Thoracic aorta (tissue), 2 donors: ENCODE measurements around the gene AK8. TPM values are rescaled to one million over a fixed set of nuclear protein-coding genes. Genes with fewer than 3 reads are reported as not detected.

ENCODE experiments used
- ATAC-seq: fragments of 150-250 bp; one replicate; pipeline ENCODE4 v1.8.0; 2017; ENCODE audit warnings: low read depth; ENCODE audit not compliant: insufficient number of reproducible peaks, low FRiP score
- DNase-seq: peaks from one replicate; pipeline ENCODE4 v3.0.0-alpha.2; 2020; ENCODE audit warnings: low spot score
- H3K27ac ChIP-seq, 2 donors: fragments of 200-600 bp; sonication (generic); 1 replicate in 1 of 2; 2 replicates in 1 of 2; pipeline ENCODE4 v1.5.1; 2016; ENCODE audit warnings: mild to moderate bottlenecking in 2 of 2, moderate library complexity in 2 of 2
- H3K27me3 ChIP-seq: fragments of 200-600 bp; sonication (generic); replicated peaks from 2 replicates; pipeline ENCODE4 v1.6.0; 2016; ENCODE audit warnings: mild to moderate bottlenecking; ENCODE audit not compliant: insufficient read depth
- H3K36me3 ChIP-seq: fragments of 200-600 bp; sonication (generic); one replicate; pipeline ENCODE4 v1.5.1; 2016
- H3K4me1 ChIP-seq, 2 donors: fragments of 200-600 bp; sonication (generic); 1 replicate in 1 of 2; 2 replicates in 1 of 2; pipeline versions ENCODE4 v1.5.1 to v1.6.0; 2016; ENCODE audit warnings: low read depth in 2 of 2, mild to moderate bottlenecking in 1 of 2; ENCODE audit not compliant: control insufficient read depth in 1 of 2
- H3K4me3 ChIP-seq: fragments of 200-600 bp; sonication (generic); 2 replicates; pipeline ENCODE4 v1.5.1; 2016; ENCODE audit warnings: mild to moderate bottlenecking
- H3K9me3 ChIP-seq: fragments of 200-600 bp; sonication (generic); 2 replicates; pipeline ENCODE4 v1.5.1; 2016
- total RNA-seq, 2 donors: library from RNA; depleted of rRNA; stranded (reverse); fragments of >200 nt; gene quantifications; one replicate each; pipeline versions ENCODE4 v1.1.0 to v1.2.3, GENCODE V29; 2016
- TF ChIP-seq, protein P1 (sequence below): fragments of 200-600 bp; sonication (generic); IDR thresholded peaks from one replicate; pipeline ENCODE4 v1.5.1; 2019; ENCODE audit warnings: antibody characterized with exemption

AK8 gene
- total RNA-seq, 2 donors from 2014 or later, result 0.42 to 0.54 TPM

DNA sequence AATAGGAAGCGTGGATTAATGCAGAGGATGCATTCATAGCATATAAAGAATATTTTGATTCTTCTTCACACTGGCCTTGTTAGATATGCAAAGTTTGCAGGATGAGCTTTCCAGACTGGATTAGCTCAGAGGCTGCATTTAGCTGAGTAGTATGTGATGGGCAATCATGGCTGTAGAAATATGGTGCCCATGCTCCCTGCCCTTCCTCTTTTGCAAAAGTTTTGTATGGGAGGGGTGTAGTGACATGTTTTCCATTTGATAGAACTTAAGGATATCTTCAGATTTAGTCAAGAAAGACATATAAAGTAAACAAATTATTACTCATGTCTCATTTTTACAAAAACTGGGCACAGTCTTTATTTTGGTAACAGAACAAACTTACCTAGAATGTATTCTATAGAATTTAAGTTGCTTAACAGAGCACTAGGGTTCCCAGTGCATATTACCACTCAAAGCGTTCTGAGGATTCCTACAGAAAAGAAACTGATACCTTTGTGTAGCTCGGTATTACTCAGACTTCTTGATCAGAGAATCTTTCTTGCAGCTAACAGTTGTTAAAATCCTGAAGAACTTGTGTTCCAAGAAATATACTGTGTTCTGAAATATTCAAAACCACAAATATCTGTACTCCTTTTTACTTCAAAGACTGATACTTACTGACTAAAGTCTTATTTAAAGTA, 198.0 kb downstream of the AK8 start:
- no peak overlapping the region for H3K27ac ChIP-seq
- H3K4me1 ChIP-seq, result peaks cover 3 to 9% of the 10 kb centered on the region in 2 donors
- no peak overlapping the region for H3K4me3 ChIP-seq
- peaks cover 31% of the 10 kb centered on the region for H3K36me3 ChIP-seq
- DNase-seq, result no peak
- ATAC-seq, result no peak
- no peaks in the 10 kb centered on the region for H3K27me3 ChIP-seq
- no peaks in the 10 kb centered on the region for H3K9me3 ChIP-seq
- TF ChIP-seq, protein P1, sequence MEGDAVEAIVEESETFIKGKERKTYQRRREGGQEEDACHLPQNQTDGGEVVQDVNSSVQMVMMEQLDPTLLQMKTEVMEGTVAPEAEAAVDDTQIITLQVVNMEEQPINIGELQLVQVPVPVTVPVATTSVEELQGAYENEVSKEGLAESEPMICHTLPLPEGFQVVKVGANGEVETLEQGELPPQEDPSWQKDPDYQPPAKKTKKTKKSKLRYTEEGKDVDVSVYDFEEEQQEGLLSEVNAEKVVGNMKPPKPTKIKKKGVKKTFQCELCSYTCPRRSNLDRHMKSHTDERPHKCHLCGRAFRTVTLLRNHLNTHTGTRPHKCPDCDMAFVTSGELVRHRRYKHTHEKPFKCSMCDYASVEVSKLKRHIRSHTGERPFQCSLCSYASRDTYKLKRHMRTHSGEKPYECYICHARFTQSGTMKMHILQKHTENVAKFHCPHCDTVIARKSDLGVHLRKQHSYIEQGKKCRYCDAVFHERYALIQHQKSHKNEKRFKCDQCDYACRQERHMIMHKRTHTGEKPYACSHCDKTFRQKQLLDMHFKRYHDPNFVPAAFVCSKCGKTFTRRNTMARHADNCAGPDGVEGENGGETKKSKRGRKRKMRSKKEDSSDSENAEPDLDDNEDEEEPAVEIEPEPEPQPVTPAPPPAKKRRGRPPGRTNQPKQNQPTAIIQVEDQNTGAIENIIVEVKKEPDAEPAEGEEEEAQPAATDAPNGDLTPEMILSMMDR, result no peak

DNA sequence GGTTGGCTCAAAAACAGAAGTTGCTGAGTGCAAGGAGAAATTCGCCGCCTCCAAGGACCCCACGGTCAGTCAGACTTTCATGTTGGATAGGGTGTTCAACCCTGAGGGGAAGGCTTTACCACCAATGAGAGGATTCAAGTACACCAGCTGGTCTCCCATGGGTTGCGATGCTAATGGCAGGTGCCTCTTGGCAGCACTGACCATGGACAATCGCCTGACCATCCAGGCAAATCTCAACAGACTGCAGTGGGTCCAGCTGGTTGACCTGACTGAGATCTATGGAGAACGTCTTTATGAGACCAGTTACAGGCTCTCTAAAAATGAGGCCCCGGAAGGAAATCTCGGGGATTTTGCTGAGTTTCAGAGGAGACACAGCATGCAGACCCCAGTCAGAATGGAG, 200.1 kb downstream of the AK8 start:
- ATAC-seq, result no peak
- no peak for DNase-seq
- H3K27ac ChIP-seq, result no peak overlapping the region

More for the DNA sequence above, 200.1 kb downstream of the AK8 start:
- TF ChIP-seq, protein P1, result no peak
- peaks cover 3 to 27% of the 10 kb centered on the region in 2 donors for H3K4me1 ChIP-seq
- H3K4me3 ChIP-seq, result no peak overlapping the region
- H3K27me3 ChIP-seq, result no peaks in the 10 kb centered on the region
- peaks cover 20% of the 10 kb centered on the region for H3K36me3 ChIP-seq
- no peaks in the 10 kb centered on the region for H3K9me3 ChIP-seq

Other genes starting within 250 kb of the AK8 start
- 10 to 100 TPM in 1 of 2 donors, 1 to 10 TPM in 1; 7.6 to 19.7 TPM for gene DDX31, start 208.3 kb downstream of the AK8 start, total RNA-seq
- 10 to 100 TPM in 1 of 2 donors, 1 to 10 TPM in 1; 7.2 to 16.4 TPM for gene GTF3C4, start 207.8 kb downstream of the AK8 start, total RNA-seq
- 1 to 10 TPM; 2.2 to 8.1 TPM for gene SPACA9, start 614 bp upstream of the AK8 start, total RNA-seq
- 10 to 100 TPM; 36.1 to 65.4 TPM for gene TSC1, start 66.3 kb upstream of the AK8 start, total RNA-seq
- not detected for gene GFI1B, start 100.4 kb upstream of the AK8 start, total RNA-seq
- 10 to 100 TPM; 40.6 to 54.3 TPM for gene GTF3C5, start 152.7 kb upstream of the AK8 start, total RNA-seq
- 1 to 10 TPM in 1 of 2 donors, under 1 TPM in 1; 0.78 to 5.3 TPM for gene CEL, start 183.7 kb upstream of the AK8 start, total RNA-seq
- 10 to 100 TPM; 30.3 to 98.8 TPM for gene RALGDS, start 243.0 kb upstream of the AK8 start, total RNA-seq